GM21825 (cell line): ENCODE results near the gene IFNL1.
"Not testable (repeated sequence)": the region's sequence is repeated elsewhere in the genome, so short reads cannot be mapped to it uniquely, and the experiment has no call there.

ENCODE experiments used
- ATAC-seq: cut with Tn5 transposase; IDR thresholded peaks from one replicate; pipeline ENCODE4 v1.9.1; 2021; ENCODE audit warnings: mild to moderate bottlenecking, moderate library complexity; ENCODE audit not compliant: unreplicated experiment

Gene IFNL1

DNA sequence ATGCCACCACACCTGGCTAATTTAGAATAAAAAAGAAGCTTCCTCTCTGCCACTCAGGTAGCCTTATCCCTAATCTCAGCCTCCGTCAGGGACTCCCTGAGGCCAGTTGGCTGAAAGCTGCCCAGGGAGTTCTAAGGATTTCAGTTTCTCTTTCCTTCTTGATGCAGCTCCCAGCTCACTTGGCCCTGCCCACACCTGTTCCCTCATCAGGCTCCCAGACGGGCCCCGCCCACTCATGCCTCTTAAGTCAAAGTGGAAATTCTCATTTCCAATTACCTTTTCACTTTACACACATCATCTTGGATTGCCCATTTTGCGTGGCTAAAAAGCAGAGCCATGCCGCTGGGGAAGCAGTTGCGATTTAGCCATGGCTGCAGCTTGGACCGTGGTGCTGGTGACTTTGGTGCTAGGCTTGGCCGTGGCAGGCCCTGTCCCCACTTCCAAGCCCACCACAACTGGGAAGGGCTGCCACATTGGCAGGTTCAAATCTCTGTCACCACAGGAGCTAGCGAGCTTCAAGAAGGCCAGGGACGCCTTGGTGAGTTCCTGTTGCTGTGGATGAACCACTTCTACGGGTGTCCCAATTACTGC lies at the start of gene IFNL1:
TSS of gene IFNL1 (plus strand) at position 353 of the 591 bp plus-strand sequence. CDS start at position 368, 15 bp downstream.
- ATAC-seq, result no peak

- ATAC-seq, result no peak
Observed at GRCh38 chr19:39246951-39247669, 49.1 kb upstream of the IFNL1 start.

GRCh38 chr19:39247701-39248664 lies 48.2 kb upstream of the IFNL1 start:
- ATAC-seq, result no peak

- ATAC-seq, result no peak
Observed at GRCh38 chr19:39248806-39249205, 47.4 kb upstream of the IFNL1 start, which contains the start of gene IFNL4. Gene IFNL4, minus strand, starts transcription at chr19:39248856.

- ATAC-seq, result no peak
Observed at GRCh38 chr19:39251081-39251480, 45.1 kb upstream of the IFNL1 start.

DNA sequence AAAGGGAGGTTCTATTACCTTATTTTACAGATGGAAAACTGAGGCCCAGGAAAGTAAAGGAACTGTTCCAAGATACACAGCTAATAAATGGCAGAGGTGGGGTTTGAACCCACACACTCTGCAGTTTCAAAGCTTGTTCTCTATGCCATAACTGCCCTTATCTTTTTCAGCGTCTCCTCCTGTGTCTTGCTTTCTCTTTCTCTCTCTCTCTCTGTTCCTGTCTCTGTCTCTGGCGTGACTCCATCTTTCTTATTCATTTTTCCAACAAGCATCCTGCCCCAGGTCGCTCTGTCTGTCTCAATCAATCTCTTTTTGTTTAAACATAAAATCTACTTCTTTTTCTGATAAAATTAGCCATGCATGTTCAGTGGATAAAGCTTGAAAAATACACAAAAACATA lies 44.4 kb upstream of the IFNL1 start:
- no peak for ATAC-seq

- no peak for ATAC-seq
Observed at GRCh38 chr19:39252458-39252857, 43.7 kb upstream of the IFNL1 start.

DNA sequence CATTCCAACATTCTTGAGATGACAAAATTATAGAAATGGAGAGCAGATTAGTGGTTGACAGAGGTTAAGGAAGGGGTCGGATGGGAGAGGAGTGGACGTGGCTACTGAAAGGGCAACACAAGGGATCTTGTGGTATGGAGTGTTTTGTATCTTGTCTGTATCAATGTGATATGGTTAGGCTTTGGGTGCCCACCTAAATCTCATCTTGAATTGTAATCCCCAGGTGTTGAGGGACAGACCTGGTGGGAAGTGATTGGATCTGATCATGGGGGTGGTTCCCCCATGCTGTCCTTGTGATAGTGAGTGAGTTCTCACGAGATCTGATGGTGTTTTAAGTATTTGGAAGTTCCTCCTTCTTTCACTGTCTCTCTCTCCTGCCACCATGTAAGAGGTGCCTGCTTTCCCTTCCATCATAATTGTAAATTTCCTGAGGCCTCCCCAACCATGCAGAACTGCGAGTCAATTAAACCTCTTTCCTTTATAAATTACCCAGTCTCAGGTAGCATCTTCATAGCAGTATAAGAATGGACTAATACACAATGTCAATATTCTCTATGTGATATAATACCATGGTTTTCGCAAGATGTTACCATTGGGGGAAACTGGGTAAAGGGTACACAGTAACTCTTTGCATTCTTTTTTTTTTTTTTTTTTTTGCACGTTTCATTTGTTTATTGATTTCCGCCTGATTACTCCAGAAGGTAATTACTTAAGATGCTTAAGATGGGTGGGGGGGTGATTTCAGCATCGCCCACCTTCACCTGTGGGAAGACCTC lies 42.6 kb upstream of the IFNL1 start:
- ATAC-seq, result no peak

DNA sequence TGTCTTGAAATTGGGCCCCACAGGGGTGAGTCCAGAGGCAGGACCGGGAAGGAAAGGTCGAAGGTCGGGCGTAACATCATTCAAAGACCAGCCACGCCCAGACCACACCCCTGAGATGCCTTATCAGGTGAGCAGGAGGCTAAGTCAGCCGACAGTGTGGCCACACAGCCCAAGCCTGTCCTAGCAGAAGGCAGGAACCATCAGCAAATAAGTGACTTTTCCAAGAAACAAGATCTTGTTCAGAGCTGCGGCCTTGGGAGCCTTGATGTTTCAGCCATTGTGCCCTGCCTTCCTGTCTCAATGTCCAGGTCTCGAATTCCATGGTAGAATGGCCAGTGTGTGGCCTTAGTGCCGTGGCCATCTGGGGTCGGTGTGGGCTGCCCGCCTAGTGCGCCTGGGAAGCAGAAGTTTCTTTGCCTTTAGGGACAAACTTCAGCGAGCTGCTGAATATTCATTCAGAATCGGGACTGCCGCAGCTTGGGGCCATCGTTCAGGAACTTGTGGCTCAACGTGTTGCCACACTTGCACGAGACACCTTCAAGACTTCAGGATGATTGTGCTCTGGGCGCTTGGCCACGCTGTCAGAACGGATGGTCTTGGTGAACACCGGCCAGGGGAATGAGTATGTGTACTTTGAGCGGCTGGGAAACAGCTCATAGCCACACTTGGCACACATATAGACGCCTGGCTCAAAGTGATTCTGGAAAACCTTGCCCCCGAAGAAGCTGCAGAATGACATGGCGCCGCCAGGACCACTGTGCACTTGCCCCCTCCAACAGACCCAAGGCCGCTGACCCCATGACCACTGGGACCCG lies 41.5 kb upstream of the IFNL1 start:
- ATAC-seq, result no peak

DNA sequence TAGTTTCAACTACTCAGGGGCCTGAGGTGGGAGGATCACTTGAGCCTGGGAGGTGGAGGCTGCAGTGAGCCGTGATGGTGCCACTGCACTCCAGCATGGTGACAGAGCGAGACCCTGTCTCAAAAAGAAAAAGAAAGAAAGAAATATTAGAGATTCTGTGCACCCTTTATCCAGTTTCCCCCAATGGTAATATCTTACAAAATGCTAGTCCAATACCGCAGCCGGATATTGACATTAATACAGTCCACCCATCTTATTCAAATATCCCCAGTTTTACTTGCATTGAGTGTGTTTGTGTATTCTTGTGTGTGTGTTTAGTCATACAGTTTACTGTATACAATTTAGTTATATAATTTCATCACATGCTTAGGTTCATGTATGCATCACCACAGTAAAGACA lies 39.0 kb upstream of the IFNL1 start:
- ATAC-seq, result no peak

- ATAC-seq, result no peak
Observed at GRCh38 chr19:39261704-39262103, 34.5 kb upstream of the IFNL1 start.

DNA sequence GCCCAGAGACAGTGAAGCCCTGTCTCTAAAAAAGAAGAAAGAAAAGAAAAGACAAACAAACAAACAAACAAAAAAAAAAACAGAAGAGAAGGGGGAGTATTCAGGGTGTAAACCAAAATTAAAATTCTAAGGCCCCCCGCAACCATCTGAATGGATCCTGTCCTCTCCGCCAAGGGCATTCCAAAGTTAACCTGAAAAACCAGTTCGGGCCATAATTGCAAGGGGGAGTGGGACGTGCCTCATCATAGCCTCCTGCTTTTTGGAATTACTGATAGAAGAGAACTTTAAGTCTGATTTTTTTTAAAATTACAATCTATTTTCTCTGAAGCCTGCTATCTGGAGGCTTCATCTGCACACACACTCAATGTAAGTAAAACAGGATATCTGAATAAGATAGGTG lies 33.7 kb upstream of the IFNL1 start:
- no peak for ATAC-seq

DNA sequence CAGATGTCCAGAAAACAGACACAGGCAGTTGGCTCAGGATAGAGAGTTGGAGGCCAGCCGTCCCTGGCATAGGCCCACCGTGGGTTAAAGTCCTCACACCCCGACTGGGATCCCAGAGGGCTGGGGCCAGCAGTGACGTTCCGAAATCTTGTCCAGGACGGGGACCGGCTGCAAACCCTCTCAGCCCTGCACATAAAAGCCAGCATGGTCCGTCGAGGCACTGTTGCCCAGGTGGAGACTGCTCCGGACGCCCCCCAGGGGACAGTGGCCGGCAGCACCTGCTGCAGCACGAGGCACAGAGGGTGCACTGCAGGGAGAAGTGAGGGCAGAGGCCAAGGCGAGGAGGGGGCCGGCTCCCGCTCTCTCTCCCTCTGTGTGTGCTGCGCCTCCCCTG lies 32.3 kb upstream of the IFNL1 start:
- no peak for ATAC-seq

DNA sequence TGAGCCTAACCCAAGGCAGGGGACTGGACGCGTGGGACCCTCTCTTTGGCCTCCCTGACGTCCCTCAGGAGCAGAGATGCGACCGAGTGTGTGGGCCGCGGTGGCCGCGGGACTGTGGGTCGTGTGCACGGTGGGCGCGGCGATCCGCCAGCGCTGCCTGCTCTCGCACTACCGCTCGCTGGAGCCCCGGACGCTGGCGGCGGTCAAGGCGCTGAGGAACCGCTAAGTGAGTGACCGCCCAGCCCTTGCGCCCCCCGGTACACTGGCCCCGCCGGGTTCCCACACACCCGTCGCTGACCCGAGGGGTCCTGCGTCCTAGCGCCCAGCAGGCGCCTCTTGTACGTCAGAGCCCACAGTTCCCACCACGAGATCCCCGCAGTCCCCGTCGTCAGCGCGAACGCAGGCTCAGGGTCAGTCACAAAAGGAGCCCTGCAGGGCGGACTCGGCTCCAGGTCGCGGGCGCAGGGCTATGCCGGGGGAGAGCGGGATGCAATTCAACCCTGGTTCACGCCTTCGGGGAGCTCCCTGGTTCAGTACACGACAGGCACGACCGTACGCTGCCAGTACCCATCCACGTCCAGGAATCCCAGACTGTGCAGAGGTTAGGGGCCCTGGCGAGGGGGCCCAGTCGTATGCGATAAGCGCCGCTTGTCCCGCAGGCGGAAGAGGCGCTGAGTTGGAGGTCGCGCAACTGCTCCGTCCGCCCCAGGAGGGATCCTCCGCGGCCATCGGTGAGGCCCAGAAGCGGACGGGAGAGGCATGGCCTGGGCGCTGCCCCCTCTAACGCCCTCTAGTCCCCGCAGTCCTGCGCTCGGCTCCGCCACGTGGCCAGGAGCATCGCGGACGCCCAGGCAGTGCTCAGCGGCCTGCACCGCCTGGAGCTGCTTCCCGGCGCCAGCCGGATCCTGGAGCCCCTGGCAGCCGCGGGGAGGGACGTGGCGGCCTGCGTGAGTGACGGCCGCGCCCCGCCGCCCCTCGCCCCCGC lies 31.6 kb upstream of the IFNL1 start:
- ATAC-seq, result no peak

DNA sequence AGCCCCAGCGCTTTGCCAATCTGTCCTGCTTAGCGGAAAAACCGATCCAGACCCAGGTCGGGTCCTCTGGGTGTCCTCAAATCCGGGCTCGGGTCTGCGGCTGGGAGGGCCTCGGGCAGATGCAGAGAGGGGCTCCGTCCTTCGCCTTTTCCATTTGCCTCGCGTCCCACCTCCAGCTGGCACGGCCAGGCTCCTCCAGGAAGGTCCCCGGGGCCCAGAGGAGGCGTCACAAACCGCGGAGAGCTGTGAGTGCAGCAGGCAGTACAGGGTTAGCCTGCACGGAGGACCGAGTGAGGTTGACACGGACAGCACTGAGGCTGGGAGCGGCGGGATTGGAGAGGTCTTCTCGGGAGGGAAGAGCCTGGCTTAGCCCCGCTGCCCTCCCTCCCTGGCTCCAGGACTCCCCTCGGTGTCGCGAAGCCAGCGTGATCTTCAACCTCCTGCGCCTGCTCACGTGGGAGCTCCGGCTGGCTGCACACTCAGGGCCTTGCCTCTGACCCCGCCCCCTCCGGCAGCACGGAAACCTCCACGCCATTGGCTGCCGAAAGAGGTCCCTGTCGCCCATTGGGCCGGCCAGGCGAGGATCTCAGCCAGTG lies 30.8 kb upstream of the IFNL1 start:
- no peak for ATAC-seq

- ATAC-seq, result not testable (repeated sequence)
Observed at GRCh38 chr19:39268085-39268484, 28.1 kb upstream of the IFNL1 start, which contains the start of gene IFNL2. Gene IFNL2, plus strand, starts transcription at chr19:39268396. Its CDS starts 173 bp downstream, at chr19:39268569.

DNA sequence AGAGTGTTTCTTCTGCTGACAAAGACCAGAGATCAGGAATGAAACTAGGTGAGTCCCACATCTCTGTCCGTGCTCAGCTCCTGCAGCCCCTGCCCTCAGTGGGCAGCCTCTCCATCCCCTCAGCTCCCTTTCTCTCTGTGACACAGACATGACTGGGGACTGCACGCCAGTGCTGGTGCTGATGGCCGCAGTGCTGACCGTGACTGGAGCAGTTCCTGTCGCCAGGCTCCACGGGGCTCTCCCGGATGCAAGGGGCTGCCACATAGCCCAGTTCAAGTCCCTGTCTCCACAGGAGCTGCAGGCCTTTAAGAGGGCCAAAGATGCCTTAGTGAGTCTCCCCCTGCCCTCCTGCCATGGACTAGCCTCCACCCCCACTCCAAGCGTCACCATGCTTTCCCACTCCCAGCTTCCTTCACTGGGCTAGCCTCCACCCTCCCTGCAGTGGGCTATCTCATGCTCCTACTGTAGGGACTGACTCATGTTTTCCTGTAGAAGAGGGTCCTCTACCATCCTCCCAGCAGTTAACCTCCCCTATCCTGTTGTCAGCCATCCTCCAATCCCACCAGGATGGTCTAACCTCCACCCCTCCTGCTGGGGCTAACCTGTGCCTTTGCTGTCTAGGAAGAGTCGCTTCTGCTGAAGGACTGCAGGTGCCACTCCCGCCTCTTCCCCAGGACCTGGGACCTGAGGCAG lies 27.5 kb upstream of the IFNL1 start:
- not testable (repeated sequence) for ATAC-seq

GRCh38 chr19:39269369-39269768 lies 26.8 kb upstream of the IFNL1 start:
- not testable (repeated sequence) for ATAC-seq
